Neutrophil (primary cell): Measurements from ENCODE around the gene TMEM52B.
"Not testable (repeated sequence)": the region's sequence is repeated elsewhere in the genome, so short reads cannot be mapped to it uniquely, and the experiment has no call there.

ENCODE experiments used
- H3K27ac ChIP-seq: fragments of 200-600 bp; sonication (generic); 2 replicates; pipeline ENCODE4 v1.5.1; 2016; ENCODE audit warnings: mild to moderate bottlenecking, moderate library complexity
- H3K27me3 ChIP-seq: fragments of 200-600 bp; sonication (generic); 2 replicates; pipeline ENCODE4 v1.6.0; 2016; ENCODE audit warnings: mild to moderate bottlenecking
- H3K36me3 ChIP-seq: fragments of 200-600 bp; sonication (generic); 2 replicates; pipeline ENCODE4 v1.5.1; 2017
- H3K4me1 ChIP-seq, 2 experiments: fragments of 200-600 bp in 1 of 2; sonication (generic) in 1 of 2; 1 replicate in 1 of 2; 2 replicates in 1 of 2; pipeline versions ENCODE4 v1.5.1 to v1.6.1; 2013 to 2016; ENCODE audit warnings: low read depth in 1 of 2, low read length in 1 of 2, mild to moderate bottlenecking in 1 of 2, moderate library complexity in 1 of 2; ENCODE audit not compliant: control insufficient read depth in 1 of 2, insufficient read depth in 1 of 2
- H3K4me3 ChIP-seq, 2 experiments: fragments of 200-600 bp in 1 of 2; sonication (generic) in 1 of 2; 1 replicate in 1 of 2; 2 replicates in 1 of 2; pipeline ENCODE4 v1.5.1; 2013 to 2016; ENCODE audit warnings: low read depth in 1 of 2, low read length in 1 of 2, mild to moderate bottlenecking in 1 of 2, moderate library complexity in 1 of 2
- H3K9me3 ChIP-seq: fragments of 200-600 bp; sonication (generic); 2 replicates; pipeline ENCODE4 v1.5.1; 2016
- TF ChIP-seq, protein P1 (sequence below): fragments of 200-600 bp; sonication (generic); IDR thresholded peaks from 2 replicates; pipeline ENCODE4 v1.5.1; 2016; ENCODE audit warnings: antibody characterized with exemption

The TMEM52B gene

GRCh38 chr12:10190558-10191388 lies 11.9 kb downstream of the TMEM52B start:
- Histone ChIP-seq H3K27me3 (peaks cover 5% of the 10 kb centered on the region), H3K9me3 (no peaks in the 10 kb centered on the region), H3K4me3 (no peak overlapping the region), H3K27ac (no peak overlapping the region), H3K36me3 (no peaks in the 10 kb centered on the region), H3K4me1 (peaks cover 24 to 25% of the 10 kb centered on the region in 2 experiments)
- TF ChIP-seq, protein P1, sequence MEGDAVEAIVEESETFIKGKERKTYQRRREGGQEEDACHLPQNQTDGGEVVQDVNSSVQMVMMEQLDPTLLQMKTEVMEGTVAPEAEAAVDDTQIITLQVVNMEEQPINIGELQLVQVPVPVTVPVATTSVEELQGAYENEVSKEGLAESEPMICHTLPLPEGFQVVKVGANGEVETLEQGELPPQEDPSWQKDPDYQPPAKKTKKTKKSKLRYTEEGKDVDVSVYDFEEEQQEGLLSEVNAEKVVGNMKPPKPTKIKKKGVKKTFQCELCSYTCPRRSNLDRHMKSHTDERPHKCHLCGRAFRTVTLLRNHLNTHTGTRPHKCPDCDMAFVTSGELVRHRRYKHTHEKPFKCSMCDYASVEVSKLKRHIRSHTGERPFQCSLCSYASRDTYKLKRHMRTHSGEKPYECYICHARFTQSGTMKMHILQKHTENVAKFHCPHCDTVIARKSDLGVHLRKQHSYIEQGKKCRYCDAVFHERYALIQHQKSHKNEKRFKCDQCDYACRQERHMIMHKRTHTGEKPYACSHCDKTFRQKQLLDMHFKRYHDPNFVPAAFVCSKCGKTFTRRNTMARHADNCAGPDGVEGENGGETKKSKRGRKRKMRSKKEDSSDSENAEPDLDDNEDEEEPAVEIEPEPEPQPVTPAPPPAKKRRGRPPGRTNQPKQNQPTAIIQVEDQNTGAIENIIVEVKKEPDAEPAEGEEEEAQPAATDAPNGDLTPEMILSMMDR, result peak; percentile 82

GRCh38 chr12:10191865-10192264 lies 13.0 kb downstream of the TMEM52B start:
- Histone ChIP-seq H3K9me3 (no peaks in the 10 kb centered on the region), H3K27ac (no peak overlapping the region), H3K36me3 (no peaks in the 10 kb centered on the region), H3K4me1 (peaks cover 13 to 14% of the 10 kb centered on the region in 2 experiments), H3K27me3 (peaks cover 5% of the 10 kb centered on the region), H3K4me3 (no peak overlapping the region)
- TF ChIP-seq, protein P1, result no peak

DNA sequence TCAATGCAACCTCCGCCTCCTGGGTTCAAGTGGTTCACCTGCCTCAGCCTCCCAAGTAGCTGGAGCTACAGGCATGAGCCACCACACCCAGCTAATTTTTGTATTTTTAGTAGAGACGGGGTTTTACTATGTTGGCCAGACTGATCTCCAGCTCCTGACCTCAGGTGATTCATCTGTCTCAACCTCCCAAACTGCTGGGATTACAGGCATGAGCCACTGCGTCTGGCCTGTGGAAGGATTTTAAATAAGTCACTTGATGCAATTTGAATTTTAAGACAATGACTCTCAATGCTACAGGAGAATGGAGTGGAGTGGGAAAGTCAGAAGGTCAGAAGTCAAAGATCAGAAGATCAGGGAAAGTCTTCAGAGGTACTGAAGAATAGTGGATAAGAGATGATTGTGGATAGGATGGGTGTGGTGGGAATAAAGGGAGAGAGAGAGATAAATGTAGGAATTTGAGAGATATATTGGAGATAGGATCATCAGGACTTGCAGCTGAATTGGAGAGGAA lies 15.4 kb downstream of the TMEM52B start:
- H3K27me3 ChIP-seq, result peaks cover 5% of the 10 kb centered on the region
- H3K9me3 ChIP-seq, result no peaks in the 10 kb centered on the region
- TF ChIP-seq, protein P1, result no peak
- no peaks in the 10 kb centered on the region for H3K36me3 ChIP-seq
- no peak overlapping the region for H3K27ac ChIP-seq
- no peak overlapping the region for H3K4me3 ChIP-seq
- peaks cover 7% of the 10 kb centered on the region in 2 experiments for H3K4me1 ChIP-seq

GRCh38 chr12:10196210-10196609 lies 17.4 kb downstream of the TMEM52B start:
- H3K27ac ChIP-seq, result no peak overlapping the region
- peaks cover 5% of the 10 kb centered on the region for H3K27me3 ChIP-seq
- no peaks in the 10 kb centered on the region for H3K4me1 ChIP-seq
- H3K36me3 ChIP-seq, result no peaks in the 10 kb centered on the region
- no peaks in the 10 kb centered on the region for H3K9me3 ChIP-seq
- no peak overlapping the region for H3K4me3 ChIP-seq
- TF ChIP-seq, protein P1, result no peak

DNA sequence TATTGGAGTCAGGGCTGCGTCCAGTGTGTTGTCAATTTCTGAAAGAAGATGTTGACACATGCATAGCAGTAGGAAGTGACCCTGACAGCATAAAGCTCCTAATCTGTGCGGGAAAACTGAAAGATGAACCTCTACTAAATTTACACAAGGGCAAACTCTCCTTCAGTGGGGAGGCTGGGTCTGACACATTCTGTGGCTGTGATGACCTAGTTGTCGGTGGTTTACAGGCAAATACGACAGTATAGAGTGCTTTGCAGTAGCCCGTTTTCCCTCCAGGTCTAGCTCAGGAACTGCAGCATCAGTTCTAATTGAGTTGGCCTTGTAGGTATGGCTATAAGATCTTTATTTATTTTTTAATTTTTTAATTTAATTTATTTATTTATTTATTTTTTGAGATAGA lies 19.0 kb downstream of the TMEM52B start:
- TF ChIP-seq, protein P1, result no peak
- H3K9me3 ChIP-seq, result no peaks in the 10 kb centered on the region
- peaks cover 5% of the 10 kb centered on the region for H3K27me3 ChIP-seq
- H3K27ac ChIP-seq, result no peak overlapping the region
- no peaks in the 10 kb centered on the region for H3K36me3 ChIP-seq
- H3K4me3 ChIP-seq, result no peak overlapping the region
- no peaks in the 10 kb centered on the region for H3K4me1 ChIP-seq

- not testable (repeated sequence) for H3K4me1 ChIP-seq, H3K36me3 ChIP-seq, H3K4me3 ChIP-seq, H3K27ac ChIP-seq, H3K9me3 ChIP-seq, H3K27me3 ChIP-seq
Measured at GRCh38 chr12:10204495-10204894, 25.7 kb downstream of the TMEM52B start.
